Natural killer cell (primary cell): ENCODE data around the gene DCTN2. TPM values are rescaled to one million over a fixed set of nuclear protein-coding genes. Genes with fewer than 3 reads are reported as not detected.
A peak's percentile ranks its signal among the peaks of the same experiment; 100 is the strongest.

Source experiments
- ATAC-seq, 3 donors: fragments of 150-1000 bp in 2 of 3; fragments of 200-7000 bp in 1 of 3; cut with Tn5 transposase; 1 replicate in 1 of 3; 2 replicates in 2 of 3; pipeline ENCODE4 v1.10.0; 2021; ENCODE audit warnings: mild to moderate bottlenecking in 2 of 3, moderate library complexity in 2 of 3
- DNase-seq, 2 donors: peaks; one replicate each; pipeline versions ENCODE4 v3.0.0 to v3.0.0-alpha.2; 2013 to 2021; ENCODE audit warnings: mixed read lengths in 1 of 2
- H3K27ac ChIP-seq: one replicate; pipeline ENCODE4 v1.5.1; 2013; ENCODE audit warnings: mild to moderate bottlenecking, low read length
- H3K27me3 ChIP-seq: one replicate; pipeline ENCODE4 v1.6.1; 2013; ENCODE audit warnings: low read length; ENCODE audit not compliant: control insufficient read depth, insufficient read depth
- H3K36me3 ChIP-seq: one replicate; pipeline ENCODE4 v1.6.1; 2013; ENCODE audit warnings: low read length; ENCODE audit not compliant: control insufficient read depth, insufficient read depth
- H3K4me1 ChIP-seq: one replicate; pipeline ENCODE4 v1.6.1; 2013; ENCODE audit warnings: low read length; ENCODE audit not compliant: control insufficient read depth, insufficient read depth
- H3K4me3 ChIP-seq: one replicate; pipeline ENCODE4 v1.5.1; 2013; ENCODE audit warnings: low read length
- H3K9me3 ChIP-seq: one replicate; pipeline ENCODE4 v1.6.1; 2013; ENCODE audit warnings: low read length; ENCODE audit not compliant: control insufficient read depth, insufficient read depth
- H3K27ac Mint-ChIP-seq, 2 donors: one replicate each; pipeline ENCODE4 v1.8.0; 2022; ENCODE audit warnings: mild to moderate bottlenecking in 2 of 2, mixed read lengths in 2 of 2, moderate library complexity in 1 of 2
- H3K27me3 Mint-ChIP-seq, 2 donors: one replicate each; pipeline ENCODE4 v1.8.0; 2022; ENCODE audit warnings: low read depth in 2 of 2, mixed read lengths in 2 of 2
- H3K36me3 Mint-ChIP-seq: one replicate; pipeline ENCODE4 v1.8.0; 2022; ENCODE audit warnings: mixed read lengths
- H3K4me1 Mint-ChIP-seq, 2 donors: one replicate each; pipeline ENCODE4 v1.8.0; 2022; ENCODE audit warnings: mixed read lengths in 2 of 2
- H3K4me3 Mint-ChIP-seq: one replicate; pipeline ENCODE4 v1.8.0; 2022; ENCODE audit warnings: mild to moderate bottlenecking, moderate library complexity, mixed read lengths
- H3K9me3 Mint-ChIP-seq, 2 donors: one replicate each; pipeline ENCODE4 v1.8.0; 2022; ENCODE audit warnings: mixed read lengths in 2 of 2
- CTCF ChIP-seq: fragments of 200-600 bp; IDR thresholded peaks from one replicate; pipeline ENCODE4 v1.8.0; 2022; ENCODE audit warnings: antibody characterized with exemption
- WGBS: methylation state at CpG from one replicate; pipeline ENCODE4 v1.1.7; 2013; ENCODE audit warnings: missing lambda C conversion rate; ENCODE audit not compliant: insufficient coverage; 5-methylcytosine and 5-hydroxymethylcytosine counted together
- intact Hi-C: fragments of 100-400 bp; cut with micrococcal nuclease; formaldehyde crosslinking; loops from one replicate; pipeline ENCODE4 v1.14.2; 2022
- total RNA-seq, 4 donors: library from RNA; stranded (reverse); fragments of 120-200 nt in 1 of 4; gene quantifications; one replicate each; pipeline versions ENCODE4 v1.2.3 to v1.2.4, GENCODE V29; 2013 to 2022

DCTN2 gene
- total RNA-seq, 3 donors from 2014 or later (not counting 1 experiment from before 2014, with no cell fraction given): 65.5 to 76.5 (median 71.8) TPM

GRCh38 chr12:57549203-57549908, 2.4 kb upstream of the DCTN2 start:
- intact Hi-C loops: no loop called here
- H3K27ac ChIP-seq: no peak overlapping the region
- 46% methylated on average over 13 of the region's 13 CpGs for WGBS
- peaks cover 14% of the 10 kb centered on the region for H3K27me3 ChIP-seq
- no peak overlapping the region for H3K4me3 ChIP-seq
- H3K36me3 ChIP-seq: no peaks in the 10 kb centered on the region
- DNase-seq (no peak), ATAC-seq (no peak)
- peaks cover 26% of the 10 kb centered on the region for H3K4me1 ChIP-seq
- Mint-ChIP-seq H3K4me1 (peaks cover 27 to 40% of the 10 kb centered on the region in 2 donors), H3K27ac (no peak overlapping the region), H3K27me3 (peaks cover 19 to 33% of the 10 kb centered on the region in 2 donors), H3K36me3 (no peaks in the 10 kb centered on the region), H3K4me3 (no peak overlapping the region), H3K9me3 (no peaks in the 10 kb centered on the region)
- no peak for TF ChIP-seq CTCF
- H3K9me3 ChIP-seq: no peaks in the 10 kb centered on the region

- 59% methylated on average over 2 of the region's 2 CpGs for WGBS
- DNase-seq (no peak), ATAC-seq (no peak)
- no peak overlapping the region for H3K27ac ChIP-seq
- H3K27me3 ChIP-seq: peaks cover 14% of the 10 kb centered on the region
- Mint-ChIP-seq H3K27me3 (peaks cover 14 to 27% of the 10 kb centered on the region in 2 donors), H3K36me3 (no peaks in the 10 kb centered on the region), H3K9me3 (no peaks in the 10 kb centered on the region), H3K4me3 (peak overlapping the region; percentile 21), H3K4me1 (peaks cover 27 to 44% of the 10 kb centered on the region in 2 donors), H3K27ac (no peak overlapping the region)
- no peaks in the 10 kb centered on the region for H3K36me3 ChIP-seq
- no peak overlapping the region for H3K4me3 ChIP-seq
- intact Hi-C loops: no loop called here
- H3K4me1 ChIP-seq: peaks cover 26% of the 10 kb centered on the region
- no peak for TF ChIP-seq CTCF
- no peaks in the 10 kb centered on the region for H3K9me3 ChIP-seq
Measured at GRCh38 chr12:57548488-57548887, 1.5 kb upstream of the DCTN2 start.

- H3K27ac ChIP-seq: no peak overlapping the region
- intact Hi-C loops: no loop called here
- H3K27ac Mint-ChIP-seq: no peak overlapping the region
- no peak for DNase-seq
- no peaks in the 10 kb centered on the region for H3K9me3 Mint-ChIP-seq
- peaks cover 27 to 47% of the 10 kb centered on the region in 2 donors for H3K4me1 Mint-ChIP-seq
- H3K9me3 ChIP-seq: no peaks in the 10 kb centered on the region
- peaks cover 26% of the 10 kb centered on the region for H3K4me1 ChIP-seq
- no peaks in the 10 kb centered on the region for H3K36me3 ChIP-seq
- H3K4me3 Mint-ChIP-seq: peak overlapping the region; percentile 90
- no peak for ATAC-seq
- no peaks in the 10 kb centered on the region for H3K36me3 Mint-ChIP-seq
- no peak for TF ChIP-seq CTCF
- peaks cover 14% of the 10 kb centered on the region for H3K27me3 ChIP-seq
- WGBS: no CpG with 5 or more reads among the region's 2 CpGs
- H3K4me3 ChIP-seq: no peak overlapping the region
- peaks cover 9 to 22% of the 10 kb centered on the region in 2 donors for H3K27me3 Mint-ChIP-seq
Measured at GRCh38 chr12:57548013-57548315, 972 bp upstream of the DCTN2 start.
